H1 (cell line): ENCODE results near the gene WDR19. TPM values are rescaled to one million over a fixed set of nuclear protein-coding genes. Genes with fewer than 3 reads are reported as not detected.
"Not testable (repeated sequence)": the region's sequence is repeated elsewhere in the genome, so short reads cannot be mapped to it uniquely, and the experiment has no call there.

Experiments used
- CTCF ChIA-PET: fragments of 300-600 bp; sonication (Branson Sonifier 250); formaldehyde crosslinking; loops from one replicate; lab custom pipeline; 2021; ENCODE audit not compliant: partially characterized antibody; lab: Charles Lee
- POLR2A ChIA-PET: fragments of 300-600 bp; sonication (Branson Sonifier 250); formaldehyde crosslinking; loops from one replicate; lab custom pipeline; 2021; ENCODE audit warnings: inconsistent platforms; ENCODE audit not compliant: partially characterized antibody; lab: Charles Lee
- DNase-seq, 2 experiments: peaks; one replicate each; pipeline versions ENCODE4 v3.0.0 to v3.0.0-alpha.2; 2010 to 2022; ENCODE audit warnings: low spot score in 2 of 2, low read depth in 1 of 2, mixed read lengths in 1 of 2
- FAIRE-seq: peaks from 2 replicates; lab custom pipeline; 2011; peaks lifted over from hg19 to GRCh38; lab: Jason Lieb, UNC
- H2AFZ ChIP-seq: 2 replicates; pipeline ENCODE4 v1.8.1; 2012; ENCODE audit warnings: low read length, inconsistent platforms
- H2AK5ac ChIP-seq: 2 replicates; pipeline ENCODE4 v1.6.1; 2013; ENCODE audit warnings: low read depth, low read length
- H2BK120ac ChIP-seq: replicated peaks from 2 replicates; pipeline ENCODE3; 2013; ENCODE audit warnings: low read depth, low read length, inconsistent platforms
- H2BK12ac ChIP-seq: 2 replicates; pipeline ENCODE4 v1.6.1; 2013; ENCODE audit warnings: low read depth, low read length
- H2BK15ac ChIP-seq: 2 replicates; pipeline ENCODE4 v1.6.1; 2013; ENCODE audit warnings: low read length
- H2BK20ac ChIP-seq: 2 replicates; pipeline ENCODE4 v1.6.1; 2013; ENCODE audit warnings: low read length
- H2BK5ac ChIP-seq: 2 replicates; pipeline ENCODE4 v1.6.1; 2013; ENCODE audit warnings: low read depth, low read length
- H3K14ac ChIP-seq: 2 replicates; pipeline ENCODE4 v1.6.1; 2013; ENCODE audit warnings: inconsistent platforms; ENCODE audit not compliant: insufficient read length
- H3K18ac ChIP-seq: 2 replicates; pipeline ENCODE4 v1.6.1; 2013; ENCODE audit warnings: low read length; ENCODE audit errors: extremely low read depth
- H3K23ac ChIP-seq: 2 replicates; pipeline ENCODE4 v1.6.1; 2013; ENCODE audit warnings: inconsistent platforms; ENCODE audit not compliant: insufficient read length
- H3K23me2 ChIP-seq: 2 replicates; pipeline ENCODE4 v1.6.1; 2013; ENCODE audit warnings: low read depth, low read length
- H3K27ac ChIP-seq: 2 replicates; pipeline ENCODE4 v1.6.1; 2011; ENCODE audit warnings: low read depth, low read length, inconsistent platforms
- H3K27me3 ChIP-seq, 4 experiments: replicated peaks in 1 of 4; 1 replicate in 1 of 4; 2 replicates in 3 of 4; pipeline versions ENCODE4 v1.6.1 to v1.8.1; 2011 to 2013; ENCODE audit warnings: low read length in 3 of 4, mild to moderate bottlenecking in 3 of 4, inconsistent platforms in 2 of 4, mixed read lengths in 2 of 4, moderate library complexity in 1 of 4; ENCODE audit not compliant: control insufficient read depth in 3 of 4, insufficient read depth in 3 of 4; ENCODE audit errors: extremely low read depth in 1 of 4
- H3K36me3 ChIP-seq, 4 experiments: 2 replicates each; pipeline versions ENCODE4 v1.6.1 to v1.8.1; 2011 to 2013; ENCODE audit warnings: mild to moderate bottlenecking in 4 of 4, low read length in 3 of 4, moderate library complexity in 2 of 4, control low read depth in 1 of 4, inconsistent platforms in 1 of 4; ENCODE audit not compliant: insufficient read depth in 4 of 4, control insufficient read depth in 2 of 4
- H3K4ac ChIP-seq: replicated peaks from 2 replicates; pipeline ENCODE3; 2013; ENCODE audit warnings: low read length, low read depth, mixed read lengths, inconsistent platforms; ENCODE audit not compliant: insufficient read length
- H3K4me1 ChIP-seq, 4 experiments: replicated peaks in 1 of 4; 1 replicate in 1 of 4; 2 replicates in 3 of 4; pipeline versions ENCODE4 v1.6.1 to v1.8.1; 2011 to 2013; ENCODE audit warnings: low read length in 3 of 4, inconsistent platforms in 2 of 4, mixed read lengths in 1 of 4; ENCODE audit not compliant: insufficient read depth in 4 of 4, control insufficient read depth in 3 of 4
- H3K4me2 ChIP-seq, 2 experiments: 2 replicates each; pipeline versions ENCODE4 v1.6.1 to v1.8.1; 2011 to 2013; ENCODE audit warnings: low read depth in 2 of 2, low read length in 2 of 2, control low read depth in 1 of 2, inconsistent platforms in 1 of 2, mild to moderate bottlenecking in 1 of 2; ENCODE audit not compliant: insufficient read depth in 1 of 2
- H3K4me3 ChIP-seq, 4 experiments: fragments of 200-600, 300-600 bp in 1 of 4; sonication (generic), shearing (Covaris generic), sonication (Bioruptor Twin) in 1 of 4; 2 replicates each; pipeline versions ENCODE4 v1.5.1 to v1.8.1; 2011 to 2016; ENCODE audit warnings: low read length in 4 of 4, low read depth in 3 of 4, control low read depth in 2 of 4, inconsistent platforms in 2 of 4, mild to moderate bottlenecking in 2 of 4, mixed read lengths in 1 of 4, moderate library complexity in 1 of 4; ENCODE audit not compliant: insufficient read depth in 2 of 4; ENCODE audit errors: extremely low read depth in 1 of 4
- H3K56ac ChIP-seq: replicated peaks from 2 replicates; pipeline ENCODE3; 2013; ENCODE audit warnings: low read depth, mild to moderate bottlenecking, mixed read lengths, low read length, inconsistent platforms; ENCODE audit not compliant: insufficient read length
- H3K79me1 ChIP-seq: 2 replicates; pipeline ENCODE4 v1.6.1; 2013; ENCODE audit warnings: low read depth, low read length, control low read depth
- H3K79me2 ChIP-seq, 2 experiments: 2 replicates each; pipeline versions ENCODE4 v1.6.1 to v1.8.1; 2012 to 2013; ENCODE audit warnings: low read length in 2 of 2, mild to moderate bottlenecking in 2 of 2, inconsistent platforms in 1 of 2; ENCODE audit not compliant: insufficient read depth in 2 of 2, control insufficient read depth in 1 of 2
- H3K9ac ChIP-seq, 4 experiments: replicated peaks in 1 of 4; 1 replicate in 1 of 4; 2 replicates in 3 of 4; pipeline versions ENCODE4 v1.6.1 to v1.8.1; 2011 to 2013; ENCODE audit warnings: low read depth in 3 of 4, low read length in 3 of 4, control low read depth in 2 of 4, mild to moderate bottlenecking in 2 of 4, moderate library complexity in 2 of 4, inconsistent platforms in 1 of 4; ENCODE audit errors: extremely low read depth in 1 of 4
- H3K9me3 ChIP-seq, 2 experiments: 2 replicates each; pipeline versions ENCODE4 v1.6.1 to v1.8.1; 2012 to 2013; ENCODE audit warnings: mild to moderate bottlenecking in 2 of 2, moderate library complexity in 2 of 2, control low read depth in 1 of 2, inconsistent platforms in 1 of 2, low read depth in 1 of 2, low read length in 1 of 2, mixed read lengths in 1 of 2; ENCODE audit not compliant: insufficient read depth in 2 of 2
- H4K20me1 ChIP-seq, 2 experiments: replicated peaks in 1 of 2; 2 replicates each; pipeline versions ENCODE3 to v1.8.1; 2011 to 2013; ENCODE audit warnings: inconsistent platforms in 2 of 2, low read length in 2 of 2, mild to moderate bottlenecking in 1 of 2; ENCODE audit not compliant: insufficient read depth in 2 of 2, control insufficient read depth in 1 of 2
- H4K5ac ChIP-seq: 2 replicates; pipeline ENCODE4 v1.6.1; 2013; ENCODE audit warnings: low read length, low read depth, mixed read lengths, inconsistent platforms; ENCODE audit not compliant: insufficient read length
- H4K8ac ChIP-seq: 2 replicates; pipeline ENCODE4 v1.8.0; 2013; ENCODE audit warnings: mild to moderate bottlenecking, moderate library complexity, low read length, inconsistent platforms; ENCODE audit not compliant: insufficient read depth; ENCODE audit errors: extremely low read depth
- H4K91ac ChIP-seq: replicated peaks from 2 replicates; pipeline ENCODE3; 2013; ENCODE audit warnings: low read length, mixed read lengths, inconsistent platforms; ENCODE audit not compliant: insufficient read length
- BCL11A ChIP-seq, 2 experiments: IDR thresholded peaks; one replicate each; pipeline ENCODE4 v1.6.1; 2011; ENCODE audit warnings: low read depth in 2 of 2, low read length in 2 of 2, mild to moderate bottlenecking in 2 of 2
- BRCA1 ChIP-seq: IDR thresholded peaks from 2 replicates; pipeline ENCODE4 v1.6.1; 2012; ENCODE audit warnings: low read depth, low read length, improper control_type of control experiment
- HDAC2 ChIP-seq, 2 experiments: fragments of 300-600 bp in 1 of 2; sonication (generic) in 1 of 2; IDR thresholded peaks; 2 replicates each; pipeline ENCODE4 v1.6.1; 2011 to 2012; ENCODE audit warnings: low read depth in 2 of 2, low read length in 2 of 2, mild to moderate bottlenecking in 2 of 2, moderate library complexity in 2 of 2, borderline replicate concordance in 1 of 2, inconsistent platforms in 1 of 2
- HDAC6 ChIP-seq: IDR thresholded peaks from one replicate; pipeline ENCODE4 v1.7.1; 2012; ENCODE audit warnings: low read depth, mild to moderate bottlenecking, inconsistent platforms, low read length, moderate library complexity
- KDM4A ChIP-seq: IDR thresholded peaks from one replicate; pipeline ENCODE4 v1.7.1; 2012; ENCODE audit warnings: low read depth, mild to moderate bottlenecking, moderate library complexity, low read length, inconsistent platforms; ENCODE audit not compliant: severe bottlenecking
- SP1 ChIP-seq: IDR thresholded peaks from 2 replicates; pipeline ENCODE4 v1.6.1; 2011; ENCODE audit warnings: low read depth, low read length
- WGBS, 2 experiments: shearing (Covaris generic) in 1 of 2; methylation state at CpG; one replicate each; pipeline versions ENCODE4 v1.1.6 to v1.1.7; 2013 to 2015; ENCODE audit warnings: low lambda C conversion rate in 2 of 2, mixed read lengths in 2 of 2, inconsistent platforms in 1 of 2, low coverage in 1 of 2, missing lambda C conversion rate in 1 of 2; ENCODE audit not compliant: insufficient replicate concordance in 2 of 2, insufficient coverage in 1 of 2, insufficient read length in 1 of 2; ENCODE audit errors: extremely low coverage in 1 of 2, missing lambda C conversion rate in 1 of 2; 5-methylcytosine and 5-hydroxymethylcytosine counted together
- polyA plus RNA-seq, 7 experiments: library from polyadenylated mRNA; depleted of rRNA in 3 of 7; stranded (reverse) in 5 of 7; unstranded in 2 of 7; fragments of >200 nt in 5 of 7; fragments of 200-250 nt in 2 of 7; gene quantifications; 1 replicate in 5 of 7; 2 replicates in 1 of 7; 4 replicates in 1 of 7; pipeline versions ENCODE4 v1.2.1 to v1.2.3, GENCODE V29; 2011 to 2013; ENCODE audit warnings: missing spikeins in 2 of 7, mixed read lengths in 2 of 7
- total RNA-seq: library from RNA; stranded (reverse); fragmentation: NEBNext Ultra II Directional; extraction: Animal tissue kit (Norgen Biotek cat#: 25700); gene quantifications from 2 replicates; pipeline ENCODE4 v1.2.1, GENCODE V29; 2021

Gene WDR19
- total and polyA plus RNA-seq, 2 of the 8 experiments (the other 6 are each of a cell fraction or from before 2014, with no cell fraction given): 22.2 to 23.3 TPM

- no peak for TF ChIP-seq SP1
- no peak for TF ChIP-seq BRCA1
- TF ChIP-seq BCL11A (IDR thresholded peaks at IDR 0.05; ENCODE audit: low read depth in 2 of 2, low read length in 2 of 2): no peak
- TF ChIP-seq HDAC6: no peak
- TF ChIP-seq KDM4A: no peak
- no peak for TF ChIP-seq HDAC2 (IDR thresholded peaks at IDR 0.05; ENCODE audit: borderline replicate concordance in 1 of 2, low read depth in 2 of 2, low read length in 2 of 2)
These were observed 47.5 kb upstream of the WDR19 start (continued) for GRCh38 chr4:39134683-39135306.

- CTCF ChIA-PET: interaction anchor here (0.6 to 1.4 kb wide), 5 partner anchors 10 to 379 kb away, joined by 3 to 5 read pairs (median 3); no protein-coding TSS in a partner anchor
- H2BK120ac ChIP-seq: not testable (repeated sequence)
These were observed 44.1 kb upstream of the WDR19 start for GRCh38 chr4:39138227-39138626.

More at GRCh38 chr4:39138227-39138626, 44.1 kb upstream of the WDR19 start:
- H3K23ac ChIP-seq, H3K79me1 ChIP-seq, H4K5ac ChIP-seq, H2BK12ac ChIP-seq, H2AFZ ChIP-seq, FAIRE-seq, H3K27ac ChIP-seq, H3K9ac ChIP-seq, H4K91ac ChIP-seq, H3K27me3 ChIP-seq, H3K9me3 ChIP-seq, H3K79me2 ChIP-seq, POLR2A ChIA-PET, H3K23me2 ChIP-seq, H3K36me3 ChIP-seq, H2AK5ac ChIP-seq, H3K14ac ChIP-seq, H3K4ac ChIP-seq, H2BK5ac ChIP-seq, H3K4me1 ChIP-seq, H3K4me3 ChIP-seq, H3K4me2 ChIP-seq, H3K18ac ChIP-seq, H2BK20ac ChIP-seq, H4K8ac ChIP-seq, DNase-seq, H2BK15ac ChIP-seq, H4K20me1 ChIP-seq, H3K56ac ChIP-seq: not testable (repeated sequence)
- 59% methylated on average over 3 of the region's 3 CpGs; no CpG with 5 or more reads in 1 of the 2 experiments for WGBS, 2 experiments
